GM18526 (cell line): Measurements from ENCODE around the gene OR8G1.

ENCODE experiments used
- POLR2A ChIP-seq: IDR thresholded peaks from 3 replicates; pipeline ENCODE4 v1.6.1; 2011; ENCODE audit not compliant: insufficient read length; ENCODE audit errors: extremely low read depth

OR8G1 gene

GRCh38 chr11:124240621-124241397 lies at the start of gene OR8G1:
Gene OR8G1 (plus strand): TSS chr11:124241095. CDS start chr11:124249676, 8,581 bp downstream.
- TF ChIP-seq POLR2A: no peak

DNA sequence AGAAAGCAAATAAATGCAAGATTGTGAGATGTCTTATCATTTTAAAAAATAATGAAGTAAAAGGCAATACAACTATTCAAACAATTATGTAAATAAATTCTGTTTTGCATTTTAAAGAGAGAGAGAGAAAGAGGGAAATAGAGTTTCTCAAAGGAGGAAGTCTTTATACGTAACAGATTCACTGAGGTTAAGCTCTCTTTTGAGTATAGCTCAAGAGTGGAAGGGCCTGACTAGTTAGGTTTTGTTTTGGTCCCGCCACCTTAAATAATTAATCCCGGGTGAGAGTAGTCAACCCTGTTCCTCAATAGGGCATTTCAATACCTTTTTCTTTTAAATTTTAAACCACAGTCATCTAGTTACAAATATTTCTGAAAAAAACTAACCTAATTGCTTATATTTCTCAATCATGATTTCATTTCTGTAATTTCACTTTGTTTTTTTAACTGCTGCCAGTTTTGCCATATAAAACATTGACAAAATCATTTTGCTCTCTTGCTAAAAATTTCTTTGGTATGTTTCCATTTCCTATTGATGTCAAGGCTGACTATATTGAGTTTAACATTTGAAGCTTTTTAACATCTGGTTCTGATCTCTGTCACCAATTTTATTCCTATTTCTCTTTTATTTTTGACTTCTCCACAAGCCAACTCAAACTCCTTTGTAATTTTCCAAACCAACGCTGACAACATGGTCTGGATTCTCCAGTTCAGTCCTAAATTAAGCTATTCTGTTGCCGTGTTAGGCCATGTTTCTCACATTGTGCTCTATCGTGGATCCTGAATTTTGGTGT lies 47.5 kb upstream of the OR8G1 start:
- no peak for TF ChIP-seq POLR2A

DNA sequence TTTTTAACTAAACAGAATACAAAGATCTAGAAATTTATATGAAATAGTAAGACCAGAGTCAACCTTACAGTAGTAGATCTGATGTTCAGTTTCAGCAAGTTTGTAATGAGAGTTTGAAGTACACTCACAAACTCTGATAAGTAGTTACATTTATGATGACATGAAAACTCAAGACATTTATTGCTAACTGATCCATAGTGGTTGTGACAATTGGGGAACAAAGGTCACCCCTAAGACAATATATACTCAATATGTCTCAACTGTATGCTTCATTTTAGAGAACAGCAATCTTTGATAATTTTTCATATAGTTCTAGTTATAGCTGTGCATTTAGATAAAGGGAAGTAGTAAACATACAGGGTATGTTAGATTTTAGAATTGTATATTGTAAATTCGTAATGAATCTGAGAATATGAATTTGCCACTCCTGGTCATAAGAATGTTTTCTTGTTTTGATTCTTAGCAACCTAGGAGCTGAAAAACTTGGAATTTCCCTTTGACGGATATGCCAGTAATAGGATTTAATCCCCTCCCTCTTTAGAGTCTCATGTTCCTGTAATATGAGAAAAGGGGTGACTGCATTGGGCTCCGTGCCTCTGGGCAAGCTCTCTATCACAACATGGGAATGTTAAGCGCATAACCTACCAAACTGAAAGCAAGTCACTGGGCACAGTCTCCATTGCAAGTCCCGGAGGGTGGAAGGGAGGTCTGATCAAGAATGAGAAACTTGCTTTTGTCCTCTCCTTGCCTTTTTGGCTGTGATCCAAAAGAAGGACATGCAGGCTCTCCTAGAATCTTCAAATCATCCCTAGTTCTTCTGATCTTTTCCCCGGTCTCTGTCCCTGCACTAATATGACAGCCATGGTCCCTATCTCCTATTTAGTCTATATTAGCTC lies 46.4 kb upstream of the OR8G1 start:
- no peak for TF ChIP-seq POLR2A

DNA sequence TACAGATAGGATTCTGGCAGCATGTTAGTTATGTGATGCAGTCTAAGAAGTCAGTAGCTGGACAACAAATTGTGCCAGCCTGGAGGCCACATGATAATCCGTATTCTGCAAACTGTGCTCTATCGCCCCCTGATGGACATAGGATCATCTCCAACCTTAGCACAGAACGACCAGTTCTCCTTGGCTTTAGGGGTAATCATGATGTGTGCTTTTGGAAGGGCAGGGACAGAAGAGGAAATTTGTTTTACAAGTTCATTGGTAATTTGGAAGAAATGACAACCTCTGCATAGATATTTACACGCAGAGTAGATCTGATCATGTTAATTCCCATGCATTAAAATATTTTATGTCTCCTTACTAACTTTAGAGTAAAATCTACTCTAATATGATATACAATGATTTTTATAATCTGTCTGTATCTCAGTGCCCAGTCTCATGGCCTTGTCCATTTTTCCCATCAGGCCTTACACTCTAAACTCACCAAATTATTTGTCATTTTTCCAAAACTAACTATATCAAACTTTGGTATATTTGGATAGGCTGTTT lies 45.6 kb upstream of the OR8G1 start:
- TF ChIP-seq POLR2A: no peak

- TF ChIP-seq POLR2A: no peak
Measured at GRCh38 chr11:124197999-124198398, 42.9 kb upstream of the OR8G1 start.

DNA sequence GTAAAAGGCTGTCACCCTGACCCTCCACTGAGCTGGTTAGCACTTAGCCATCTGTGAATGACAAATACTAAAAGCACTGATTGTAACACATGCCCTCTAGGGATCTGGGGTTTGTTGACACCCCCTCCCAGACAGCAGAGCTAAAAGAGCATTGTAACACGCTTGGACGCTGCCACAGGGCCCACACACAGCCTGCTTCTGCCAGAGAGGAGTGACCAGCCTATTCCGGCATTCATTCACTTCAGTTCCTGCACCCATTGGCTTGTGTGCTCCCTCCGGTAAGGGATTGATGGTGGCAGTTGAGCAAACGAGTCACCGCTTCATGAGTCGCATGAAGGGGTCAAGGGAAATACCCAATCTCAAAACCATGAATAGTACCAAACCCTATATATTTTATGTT lies 42.0 kb upstream of the OR8G1 start:
- no peak for TF ChIP-seq POLR2A

DNA sequence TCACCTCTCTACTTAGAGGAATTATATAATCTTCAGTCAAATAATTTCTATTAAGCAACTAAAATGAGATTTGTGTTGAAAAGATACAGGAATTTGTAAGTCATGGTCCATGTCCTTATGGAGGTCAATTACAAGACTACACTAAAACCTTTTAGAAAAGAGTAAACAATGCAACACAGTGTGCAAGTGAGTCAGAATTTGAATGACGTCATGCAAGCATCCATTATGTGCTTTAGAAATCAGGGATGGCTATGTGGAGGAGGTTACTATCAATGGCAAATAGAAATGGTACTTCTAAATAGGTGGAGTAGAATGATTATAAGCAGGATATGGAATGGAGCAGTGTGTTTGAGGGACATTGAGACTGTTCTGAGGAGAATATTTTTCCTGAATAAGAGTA lies 41.2 kb upstream of the OR8G1 start:
- TF ChIP-seq POLR2A: no peak

- TF ChIP-seq POLR2A: no peak
Measured at GRCh38 chr11:124200671-124201070, 40.2 kb upstream of the OR8G1 start.

GRCh38 chr11:124202951-124203350 lies 37.9 kb upstream of the OR8G1 start:
- no peak for TF ChIP-seq POLR2A

GRCh38 chr11:124204008-124204407 lies 36.9 kb upstream of the OR8G1 start:
- TF ChIP-seq POLR2A: no peak

- no peak for TF ChIP-seq POLR2A
Measured at GRCh38 chr11:124207102-124207792, 33.6 kb upstream of the OR8G1 start.

GRCh38 chr11:124209824-124210357 lies 31.0 kb upstream of the OR8G1 start:
- no peak for TF ChIP-seq POLR2A

- no peak for TF ChIP-seq POLR2A
Measured at GRCh38 chr11:124210421-124210820, 30.5 kb upstream of the OR8G1 start.

GRCh38 chr11:124211321-124211720 lies 29.6 kb upstream of the OR8G1 start:
- TF ChIP-seq POLR2A: no peak
